Mesothelial cell of epicardium (in vitro differentiated cells): Measurements from ENCODE around the gene CACNA1C. TPM values are rescaled to one million over a fixed set of nuclear protein-coding genes. Genes with fewer than 3 reads are reported as not detected.
"Not testable (repeated sequence)": the region's sequence is repeated elsewhere in the genome, so short reads cannot be mapped to it uniquely, and the experiment has no call there.

Experiments used
- DNase-seq, 2 experiments: peaks; one replicate each; pipeline ENCODE4 v3.0.0; 2021; ENCODE audit warnings: low spot score in 2 of 2; ENCODE audit not compliant: unreplicated experiment in 2 of 2
- H3K27ac Mint-ChIP-seq: 2 replicates; pipeline ENCODE4 v1.8.0; 2021; ENCODE audit warnings: mixed read lengths
- H3K27me3 Mint-ChIP-seq: 2 replicates; pipeline ENCODE4 v1.8.0; 2021; ENCODE audit warnings: low read depth, mixed read lengths
- H3K36me3 Mint-ChIP-seq: 2 replicates; pipeline ENCODE4 v1.8.0; 2021; ENCODE audit warnings: mixed read lengths
- H3K4me1 Mint-ChIP-seq: 2 replicates; pipeline ENCODE4 v1.8.0; 2021; ENCODE audit warnings: mixed read lengths
- H3K4me3 Mint-ChIP-seq: 2 replicates; pipeline ENCODE4 v1.8.0; 2021; ENCODE audit warnings: mild to moderate bottlenecking, moderate library complexity, mixed read lengths
- H3K9me3 Mint-ChIP-seq: 2 replicates; pipeline ENCODE4 v1.8.0; 2021; ENCODE audit warnings: mixed read lengths
- total RNA-seq: library from RNA; stranded (reverse); gene quantifications from 3 replicates; pipeline ENCODE4 v1.2.1, GENCODE V29; 2021
- TF ChIP-seq, protein P1 (sequence below): fragments of 200-600 bp; sonication (generic); IDR thresholded peaks from one replicate; pipeline ENCODE4 v1.5.0; 2021; ENCODE audit warnings: antibody characterized with exemption; ENCODE audit not compliant: unreplicated experiment

Gene CACNA1C
- total RNA-seq, 1 donor from 2014 or later, result 33.6 TPM

DNA sequence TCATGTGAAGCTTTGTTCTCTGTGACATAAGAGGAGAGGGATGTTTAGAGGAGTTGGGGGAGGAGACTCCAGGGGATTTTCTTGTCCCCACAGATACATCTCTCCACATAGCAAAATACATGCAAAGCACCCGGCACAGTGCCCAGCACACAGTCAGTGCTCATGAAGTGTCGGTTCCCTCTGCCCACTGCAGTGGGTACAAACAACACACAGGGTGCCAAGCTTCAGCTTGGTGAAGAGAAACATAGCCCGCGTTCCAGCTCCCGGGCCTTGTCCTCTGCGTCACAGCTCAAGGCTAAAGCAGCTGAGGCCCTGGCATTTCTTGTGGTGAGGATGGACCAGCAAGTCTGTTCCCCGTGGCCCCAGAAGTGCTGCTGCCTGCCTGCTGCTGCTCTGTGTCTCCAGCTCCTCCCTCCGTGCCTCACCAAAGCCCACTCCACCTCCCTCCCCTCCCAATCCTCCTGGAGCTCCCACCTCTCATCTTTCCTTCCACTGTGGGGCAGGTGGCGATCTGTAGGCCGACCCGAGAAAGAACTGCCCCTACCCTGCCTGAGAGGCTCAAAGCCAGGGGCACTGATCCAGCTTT lies 685.0 kb downstream of the CACNA1C start:
- no peak for DNase-seq
- TF ChIP-seq, protein P1, sequence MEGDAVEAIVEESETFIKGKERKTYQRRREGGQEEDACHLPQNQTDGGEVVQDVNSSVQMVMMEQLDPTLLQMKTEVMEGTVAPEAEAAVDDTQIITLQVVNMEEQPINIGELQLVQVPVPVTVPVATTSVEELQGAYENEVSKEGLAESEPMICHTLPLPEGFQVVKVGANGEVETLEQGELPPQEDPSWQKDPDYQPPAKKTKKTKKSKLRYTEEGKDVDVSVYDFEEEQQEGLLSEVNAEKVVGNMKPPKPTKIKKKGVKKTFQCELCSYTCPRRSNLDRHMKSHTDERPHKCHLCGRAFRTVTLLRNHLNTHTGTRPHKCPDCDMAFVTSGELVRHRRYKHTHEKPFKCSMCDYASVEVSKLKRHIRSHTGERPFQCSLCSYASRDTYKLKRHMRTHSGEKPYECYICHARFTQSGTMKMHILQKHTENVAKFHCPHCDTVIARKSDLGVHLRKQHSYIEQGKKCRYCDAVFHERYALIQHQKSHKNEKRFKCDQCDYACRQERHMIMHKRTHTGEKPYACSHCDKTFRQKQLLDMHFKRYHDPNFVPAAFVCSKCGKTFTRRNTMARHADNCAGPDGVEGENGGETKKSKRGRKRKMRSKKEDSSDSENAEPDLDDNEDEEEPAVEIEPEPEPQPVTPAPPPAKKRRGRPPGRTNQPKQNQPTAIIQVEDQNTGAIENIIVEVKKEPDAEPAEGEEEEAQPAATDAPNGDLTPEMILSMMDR, result no peak
- H3K27ac Mint-ChIP-seq, result no peak overlapping the region
- H3K27me3 Mint-ChIP-seq, result peaks cover 65% of the 10 kb centered on the region
- H3K4me3 Mint-ChIP-seq, result no peak overlapping the region
- no peaks in the 10 kb centered on the region for H3K36me3 Mint-ChIP-seq
- no peaks in the 10 kb centered on the region for H3K4me1 Mint-ChIP-seq
- H3K9me3 Mint-ChIP-seq, result no peaks in the 10 kb centered on the region

DNA sequence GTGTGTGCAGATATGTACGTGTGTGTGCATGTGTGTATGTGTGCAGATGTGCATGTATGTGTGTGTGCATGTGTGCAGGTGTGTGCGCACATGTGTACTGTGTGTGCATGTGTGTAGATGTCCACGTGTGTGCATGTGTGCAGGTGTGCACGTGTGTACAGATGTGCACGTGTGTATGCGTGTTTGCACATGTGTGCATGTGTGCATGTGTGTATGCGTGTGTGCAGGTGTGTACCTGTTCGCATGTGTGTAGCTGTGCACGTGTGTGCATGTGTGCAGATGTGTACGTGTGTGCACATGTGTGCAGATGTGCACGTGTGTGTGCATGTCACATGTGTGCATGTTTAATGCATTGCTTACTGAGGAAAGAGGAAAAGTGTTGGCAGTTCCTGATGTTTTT lies 686.3 kb downstream of the CACNA1C start:
- TF ChIP-seq, protein P1, result no peak
- H3K36me3 Mint-ChIP-seq, result no peaks in the 10 kb centered on the region
- DNase-seq, result no peak
- no peak overlapping the region for H3K4me3 Mint-ChIP-seq
- H3K27ac Mint-ChIP-seq, result no peak overlapping the region
- peaks cover 64% of the 10 kb centered on the region for H3K27me3 Mint-ChIP-seq
- no peaks in the 10 kb centered on the region for H3K9me3 Mint-ChIP-seq
- H3K4me1 Mint-ChIP-seq, result no peaks in the 10 kb centered on the region

DNA sequence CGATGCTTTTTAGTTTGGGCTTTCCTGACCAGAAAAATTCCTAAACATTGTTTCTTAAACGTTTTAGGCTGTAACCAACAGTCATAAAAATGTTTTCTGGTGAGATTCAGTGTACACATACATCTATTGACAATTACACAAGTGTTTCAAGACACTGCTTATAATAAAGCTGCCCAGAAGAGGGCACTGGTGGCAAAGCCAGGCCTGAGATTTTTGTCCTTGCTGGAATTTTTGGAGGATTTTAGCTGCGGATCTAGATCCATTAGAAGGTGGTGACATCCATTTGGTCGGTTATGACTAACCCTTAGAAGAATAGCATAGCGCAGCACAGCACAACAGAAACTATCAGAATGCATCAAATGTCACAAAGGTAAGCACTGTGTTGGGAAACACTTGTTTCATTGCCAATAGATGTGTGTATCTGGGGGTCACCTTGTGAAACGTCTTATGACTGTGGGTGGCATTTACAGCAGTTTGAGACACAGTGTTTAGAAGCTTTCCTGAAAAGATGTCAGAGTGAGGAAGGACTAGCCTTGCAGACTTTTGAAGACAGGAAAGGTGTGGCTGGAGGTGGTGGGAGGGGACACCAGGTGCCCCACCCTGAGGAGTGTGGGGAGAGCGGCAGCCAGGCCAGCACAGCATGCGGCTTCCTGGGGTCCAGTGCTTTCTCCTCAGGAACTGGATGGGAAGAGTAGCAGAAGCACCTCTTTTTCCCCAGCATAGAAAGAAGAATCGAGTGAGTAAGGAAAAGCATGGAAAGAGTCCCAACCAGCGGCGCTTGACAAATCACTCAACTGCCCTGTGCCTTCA lies 687.2 kb downstream of the CACNA1C start:
- Mint-ChIP-seq H3K27ac (no peak overlapping the region), H3K36me3 (no peaks in the 10 kb centered on the region), H3K9me3 (no peaks in the 10 kb centered on the region), H3K27me3 (peaks cover 63% of the 10 kb centered on the region), H3K4me3 (no peak overlapping the region), H3K4me1 (no peaks in the 10 kb centered on the region)
- TF ChIP-seq, protein P1, result peak; percentile 41
- no peak for DNase-seq

DNA sequence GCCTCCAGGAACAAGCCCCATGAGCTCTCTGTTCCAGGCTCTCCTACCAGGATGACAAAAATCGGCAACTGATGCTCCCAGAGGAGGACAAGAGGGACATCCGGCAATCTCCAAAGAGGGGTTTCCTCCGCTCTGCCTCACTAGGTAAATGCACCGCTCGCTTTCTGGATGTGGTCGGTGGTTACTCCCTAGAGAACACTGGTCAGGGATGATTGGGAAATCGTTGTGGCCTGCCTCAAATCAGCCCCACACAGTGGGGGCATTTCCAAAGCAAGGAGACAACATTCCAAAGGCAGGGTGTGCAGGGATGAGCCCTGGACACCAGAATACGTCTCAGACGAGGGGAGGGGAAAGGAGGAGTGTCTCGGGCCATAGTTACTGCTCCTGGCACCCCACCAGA lies 689.2 kb downstream of the CACNA1C start:
- not testable (repeated sequence) for H3K9me3 Mint-ChIP-seq, H3K4me1 Mint-ChIP-seq, H3K36me3 Mint-ChIP-seq, H3K4me3 Mint-ChIP-seq, DNase-seq, H3K27ac Mint-ChIP-seq
- peaks cover 54% of the 10 kb centered on the region for H3K27me3 Mint-ChIP-seq

DNA sequence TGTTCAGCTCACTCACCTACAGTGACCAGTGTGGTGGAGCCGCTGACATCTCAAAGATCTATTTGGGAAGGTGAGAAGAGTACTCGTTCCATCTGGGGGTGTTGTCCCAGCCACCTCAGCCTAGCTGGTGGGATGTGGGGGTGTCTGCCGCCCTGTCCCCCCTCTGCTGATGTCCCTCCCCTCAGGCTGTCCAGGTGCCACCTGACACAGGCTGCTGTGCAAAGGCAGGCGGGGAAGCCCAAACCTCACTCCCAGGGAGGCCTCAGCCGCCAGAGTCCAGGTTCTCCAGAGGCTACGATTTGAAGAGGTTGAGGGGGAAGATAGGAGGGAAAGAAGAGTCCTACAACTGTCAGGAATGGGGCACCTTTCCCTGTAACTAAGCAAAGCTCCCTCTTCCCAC lies 690.7 kb downstream of the CACNA1C start:
- TF ChIP-seq, protein P1, result no peak
- no peak overlapping the region for H3K27ac Mint-ChIP-seq
- DNase-seq, result no peak
- peaks cover 6% of the 10 kb centered on the region for H3K9me3 Mint-ChIP-seq
- H3K4me3 Mint-ChIP-seq, result no peak overlapping the region
- no peaks in the 10 kb centered on the region for H3K36me3 Mint-ChIP-seq
- H3K4me1 Mint-ChIP-seq, result no peaks in the 10 kb centered on the region
- H3K27me3 Mint-ChIP-seq, result peaks cover 60% of the 10 kb centered on the region

DNA sequence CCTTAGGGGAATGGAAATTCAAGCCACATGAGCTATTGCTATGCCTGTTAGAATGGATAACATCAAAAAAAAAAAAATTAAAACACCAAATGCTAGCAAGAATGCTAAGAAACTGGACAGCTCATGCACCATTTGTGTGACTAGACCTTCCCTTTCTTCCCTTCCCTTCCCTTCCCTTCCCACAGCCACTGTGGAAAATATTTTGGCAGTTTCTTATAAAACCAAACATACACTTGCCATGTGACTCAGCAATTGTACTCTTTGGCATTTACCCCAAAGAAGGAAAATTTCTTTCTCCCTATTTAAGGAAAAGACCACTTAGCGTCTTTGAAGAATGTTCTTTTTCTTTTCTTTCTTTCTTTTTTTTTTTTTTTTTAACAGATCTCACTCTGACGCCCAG lies 692.9 kb downstream of the CACNA1C start:
- TF ChIP-seq, protein P1, result no peak
- Mint-ChIP-seq H3K4me3 (no peak overlapping the region), H3K36me3 (no peaks in the 10 kb centered on the region), H3K27ac (no peak overlapping the region), H3K27me3 (peaks cover 69% of the 10 kb centered on the region), H3K4me1 (no peaks in the 10 kb centered on the region), H3K9me3 (peaks cover 6% of the 10 kb centered on the region)
- no peak for DNase-seq
